Urinary bladder (tissue), 4 donors: ENCODE measurements around the gene POPDC2. TPM values are rescaled to one million over a fixed set of nuclear protein-coding genes. Genes with fewer than 3 reads are reported as not detected.

Experiments
- DNase-seq: peaks from one replicate; pipeline ENCODE4 v3.0.0-alpha.2; 2015; ENCODE audit errors: extremely low spot score
- H3K27ac ChIP-seq: one replicate; pipeline ENCODE4 v1.5.1; 2013; ENCODE audit warnings: low read depth, mild to moderate bottlenecking, moderate library complexity
- H3K36me3 ChIP-seq: one replicate; pipeline ENCODE4 v1.6.1; 2013; ENCODE audit warnings: mild to moderate bottlenecking, moderate library complexity; ENCODE audit not compliant: insufficient read depth
- H3K4me1 ChIP-seq: one replicate; pipeline ENCODE4 v1.6.1; 2013; ENCODE audit warnings: mild to moderate bottlenecking, moderate library complexity; ENCODE audit not compliant: insufficient read depth
- H3K4me3 ChIP-seq: one replicate; pipeline ENCODE4 v1.5.1; 2013; ENCODE audit warnings: low read depth, low read length
- WGBS: extraction: QIAGEN DNeasy Blood & Tissue Kit; methylation state at CpG from one replicate; pipeline ENCODE4 v1.1.7; 2013; 5-methylcytosine and 5-hydroxymethylcytosine counted together
- polyA plus RNA-seq: library from polyadenylated mRNA; stranded (reverse); fragments of 200-250 nt; gene quantifications from one replicate; pipeline ENCODE4 v1.2.3, GENCODE V29; 2013
- total RNA-seq: library from RNA; depleted of rRNA; stranded (reverse); fragments of >200 nt; gene quantifications from one replicate; pipeline ENCODE4 v1.2.3, GENCODE V29; 2014
- donor health status: healthy with polysubstance abuse.
- donor health status: healthy.

The POPDC2 gene, protein sequence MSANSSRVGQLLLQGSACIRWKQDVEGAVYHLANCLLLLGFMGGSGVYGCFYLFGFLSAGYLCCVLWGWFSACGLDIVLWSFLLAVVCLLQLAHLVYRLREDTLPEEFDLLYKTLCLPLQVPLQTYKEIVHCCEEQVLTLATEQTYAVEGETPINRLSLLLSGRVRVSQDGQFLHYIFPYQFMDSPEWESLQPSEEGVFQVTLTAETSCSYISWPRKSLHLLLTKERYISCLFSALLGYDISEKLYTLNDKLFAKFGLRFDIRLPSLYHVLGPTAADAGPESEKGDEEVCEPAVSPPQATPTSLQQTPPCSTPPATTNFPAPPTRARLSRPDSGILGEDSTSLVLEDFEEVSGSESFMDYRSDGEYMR
- total RNA-seq (11.5 TPM), polyA plus RNA-seq (65.7 TPM)

DNA sequence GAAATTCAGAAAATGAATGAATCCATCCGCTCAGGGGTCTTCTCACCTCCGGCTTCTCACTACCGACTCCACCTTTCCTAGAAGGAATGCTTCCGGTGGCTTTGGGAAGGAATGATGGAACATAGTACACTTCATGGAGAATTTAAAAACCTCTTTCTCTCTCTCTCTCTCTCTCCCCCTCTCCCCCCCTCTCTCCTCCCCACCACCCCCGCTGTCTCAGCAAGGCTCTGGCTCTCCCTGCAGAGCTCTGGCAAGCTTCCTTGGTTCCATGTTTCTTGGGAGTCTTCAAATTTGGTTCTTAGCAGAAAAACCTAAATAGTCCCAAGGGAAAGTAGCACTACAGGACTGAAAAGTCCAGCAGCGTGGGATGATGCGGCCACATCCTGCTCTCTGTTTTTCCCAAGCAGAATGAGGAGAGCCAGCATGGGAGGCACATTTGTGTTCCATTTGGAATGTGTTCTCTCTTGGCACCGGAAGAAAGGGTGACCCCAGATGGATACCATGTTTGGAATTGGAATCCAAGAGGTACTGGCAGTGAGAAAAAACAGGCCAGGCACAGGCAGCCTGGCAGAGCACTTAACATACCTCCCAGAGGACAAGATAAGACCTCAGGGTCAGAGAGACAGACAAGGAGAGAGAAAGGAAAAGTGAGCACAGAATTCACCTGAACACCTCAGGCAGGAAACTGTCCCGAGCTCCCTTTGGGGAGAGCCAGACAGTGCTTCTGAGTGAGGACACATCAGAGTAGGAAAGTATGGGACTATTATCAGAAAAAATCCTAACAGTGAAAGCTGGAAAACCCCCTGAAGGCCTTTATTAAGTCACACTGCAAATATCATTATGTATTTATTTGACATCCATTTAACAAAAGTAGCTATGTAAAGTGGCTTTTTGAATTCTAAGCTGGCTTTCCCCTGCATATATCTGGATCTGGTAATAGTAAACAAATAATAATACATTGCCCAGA lies at the start of gene POPDC2:
Gene POPDC2, minus strand, starts transcription at position 116 of the 967 bp plus-strand sequence. CDS start 166 bp downstream, outside the sequence.
- Histone ChIP-seq H3K4me3 (no peak within 1 kb of the TSS), H3K4me1 (peaks cover 4% of the 10 kb centered on the region), H3K27ac (no peak within 1 kb of the TSS), H3K36me3 (no peaks in the 10 kb centered on the region)
- no peak for DNase-seq
- 44% methylated on average over 9 of the region's 9 CpGs for WGBS

DNA sequence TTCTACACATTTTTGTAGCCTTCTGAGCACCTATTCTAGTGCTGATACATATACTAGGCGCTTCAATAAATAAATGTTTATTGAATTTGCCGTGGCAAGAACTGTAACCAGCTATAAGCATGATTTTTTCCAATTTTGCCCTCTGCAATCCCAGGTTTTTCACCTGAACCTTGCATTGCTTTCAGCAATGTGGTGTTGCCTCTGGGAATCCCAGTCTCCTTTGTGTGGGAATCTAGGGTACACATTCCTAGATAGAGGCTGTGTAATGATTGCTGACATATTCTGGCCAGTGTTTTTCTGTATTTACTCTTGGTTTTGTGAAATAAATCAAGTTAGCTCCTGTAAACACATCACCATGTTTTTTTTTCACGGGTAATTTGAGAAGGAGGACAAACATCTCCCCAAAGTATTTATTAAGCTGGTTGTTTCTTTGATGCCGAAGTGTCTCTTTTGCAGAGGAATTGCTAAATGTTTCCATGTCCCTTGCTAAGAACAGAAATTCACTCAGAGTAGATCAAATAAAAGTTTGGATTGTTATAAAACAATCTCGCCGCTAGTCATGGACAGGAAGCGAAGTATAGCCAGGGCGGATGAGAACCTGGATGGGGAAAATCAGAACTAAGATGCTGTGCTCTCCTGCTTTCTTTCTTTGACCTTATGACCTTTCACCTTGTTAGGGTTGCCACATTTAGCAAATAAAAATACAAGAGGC lies 43.6 kb upstream of the POPDC2 start:
- Histone ChIP-seq H3K4me1 (no peaks in the 10 kb centered on the region), H3K27ac (no peak overlapping the region), H3K4me3 (no peak overlapping the region)

DNA sequence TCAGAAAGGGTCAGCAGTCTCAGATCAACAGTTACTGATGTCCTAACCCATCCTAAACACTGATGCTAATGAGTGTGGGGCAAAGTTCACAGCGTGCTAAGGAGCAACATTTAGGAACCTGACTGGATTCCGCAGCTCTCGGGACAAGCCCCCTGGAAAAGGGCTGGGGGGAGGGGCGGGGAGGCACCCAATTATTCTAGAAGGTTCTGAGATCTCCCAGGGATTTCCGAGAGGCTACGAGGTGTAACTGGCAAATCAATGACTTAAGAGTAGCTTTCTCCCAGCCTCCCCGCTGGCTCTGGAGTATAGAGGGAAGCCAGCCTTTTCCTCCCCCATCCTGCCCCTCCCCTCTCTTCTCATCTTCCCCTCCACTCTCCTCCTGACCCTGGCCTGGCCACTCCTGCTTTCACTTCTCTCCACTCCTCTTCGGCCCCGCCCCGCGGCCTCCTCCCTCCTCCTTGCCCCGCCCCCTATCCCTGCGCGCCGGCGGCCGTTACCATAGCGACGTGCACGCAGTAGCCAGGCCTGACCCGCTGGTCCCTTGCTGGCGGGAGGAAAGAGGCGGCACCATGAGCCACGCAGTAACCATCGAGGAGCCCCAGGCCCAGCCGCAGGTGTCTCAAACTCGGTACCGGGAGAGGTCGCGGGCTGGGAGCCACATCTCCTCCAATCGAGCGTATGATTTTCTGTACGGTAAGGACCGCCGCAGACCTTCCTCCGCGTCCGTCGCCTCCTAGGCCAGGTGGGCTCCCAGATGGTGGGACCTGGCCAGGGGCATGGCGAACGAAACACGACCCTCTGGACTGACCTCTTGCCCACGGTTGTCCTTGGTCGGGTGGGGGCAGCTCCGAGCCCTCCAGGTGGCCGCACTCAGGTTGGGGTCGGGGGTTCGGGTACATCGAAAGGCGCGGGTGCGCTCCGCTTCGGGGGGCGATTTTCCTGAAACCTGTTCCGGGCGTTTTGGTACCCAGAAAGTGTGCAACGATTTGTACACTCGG lies 42.4 kb upstream of the POPDC2 start, which contains the start of gene CFAP91:
Gene CFAP91, plus strand, starts transcription at position 493 of the 998 bp plus-strand sequence. Its CDS starts 77 bp downstream, at position 570.
- no peak within 1 kb of the TSS for H3K27ac ChIP-seq
- WGBS, result 5% methylated on average over 59 of the region's 59 CpGs

More for the DNA sequence above, 43.6 kb upstream of the POPDC2 start:
- no peak for DNase-seq
- no peaks in the 10 kb centered on the region for H3K36me3 ChIP-seq
- WGBS, result 57% methylated on average over 8 of the region's 8 CpGs

DNA sequence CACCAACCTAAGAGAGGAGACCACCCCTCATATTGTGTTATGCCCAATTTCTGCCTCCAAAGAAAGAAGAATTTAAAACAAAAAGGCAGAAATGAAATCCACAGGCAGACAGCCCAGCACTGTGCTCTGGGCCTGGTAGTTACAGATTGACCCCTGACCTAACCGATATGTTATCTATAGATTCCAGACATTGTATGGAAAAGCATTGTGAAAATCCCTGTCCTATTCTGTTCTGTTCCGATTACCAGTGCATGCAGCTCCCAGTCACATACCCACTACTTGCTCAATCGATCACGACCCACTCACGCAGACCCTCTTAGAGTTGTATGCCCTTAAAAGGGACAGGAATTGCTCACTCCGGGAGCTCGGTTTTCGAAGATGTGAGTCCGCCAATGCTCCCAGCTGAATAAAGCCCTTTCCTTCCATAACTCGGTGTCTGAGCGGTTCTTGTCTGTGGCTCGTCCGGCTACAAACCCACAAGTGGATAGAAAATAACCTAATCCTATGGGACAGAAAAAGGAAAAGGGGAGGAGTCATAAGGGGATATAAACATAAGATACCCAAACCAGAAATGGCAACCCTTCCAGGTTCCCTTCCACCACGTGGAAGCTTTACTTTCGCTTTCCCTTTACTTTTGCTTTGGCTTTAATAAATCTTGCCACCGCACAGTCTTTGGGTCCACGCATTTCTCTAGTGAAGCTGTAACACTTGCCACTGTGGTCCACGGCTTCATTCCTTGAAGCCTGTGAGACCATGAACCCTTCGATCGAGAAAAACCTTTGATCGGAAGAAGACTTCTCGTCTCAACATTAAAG lies 40.7 kb upstream of the POPDC2 start:
- H3K27ac ChIP-seq, result no peak overlapping the region
- WGBS, result 90% methylated on average over 22 of the region's 22 CpGs
- no peaks in the 10 kb centered on the region for H3K36me3 ChIP-seq
- no peak for DNase-seq
- H3K4me3 ChIP-seq, result no peak overlapping the region
- H3K4me1 ChIP-seq, result no peaks in the 10 kb centered on the region

More for the DNA sequence above, 42.4 kb upstream of the POPDC2 start, which contains the start of gene CFAP91:
- H3K4me3 ChIP-seq, result peak within 1 kb of the TSS; percentile 57
- H3K36me3 ChIP-seq, result no peaks in the 10 kb centered on the region
- no peaks in the 10 kb centered on the region for H3K4me1 ChIP-seq
- peak; percentile 77 for DNase-seq

DNA sequence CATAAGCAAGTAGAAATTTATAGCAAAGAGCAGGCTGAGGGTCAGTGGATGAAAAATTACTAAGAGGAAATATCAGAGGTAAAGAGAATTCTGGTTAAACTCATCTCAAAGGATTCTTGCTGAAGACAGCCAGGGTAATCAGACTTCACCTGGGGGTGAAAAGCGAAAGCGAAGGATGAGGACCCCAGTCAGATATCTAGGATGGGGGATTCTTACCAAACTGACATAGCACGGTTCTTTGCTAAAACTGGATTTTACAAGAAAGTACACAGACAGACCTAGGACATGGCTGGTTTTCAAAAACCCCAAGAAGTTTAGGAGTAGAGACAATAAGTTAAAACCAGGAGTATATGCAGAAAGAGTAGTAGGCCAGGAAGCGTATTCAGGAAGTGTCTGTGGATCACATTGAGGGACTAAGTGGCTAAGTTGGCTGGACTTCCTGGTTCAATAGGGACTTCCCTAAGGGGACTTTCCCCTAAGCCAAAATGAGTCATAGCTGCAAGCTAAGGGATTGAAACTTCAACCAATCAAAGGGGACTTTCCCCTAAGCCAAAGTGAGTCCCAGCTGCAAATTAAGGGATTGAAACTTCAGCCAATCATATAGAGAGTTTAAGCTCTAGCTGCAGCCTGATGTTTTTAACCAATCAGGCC lies 40.0 kb upstream of the POPDC2 start:
- no peaks in the 10 kb centered on the region for H3K36me3 ChIP-seq
- 85% methylated on average over 4 of the region's 4 CpGs for WGBS
- H3K4me1 ChIP-seq, result no peaks in the 10 kb centered on the region
- no peak for DNase-seq
- H3K4me3 ChIP-seq, result no peak overlapping the region
- H3K27ac ChIP-seq, result no peak overlapping the region

DNA sequence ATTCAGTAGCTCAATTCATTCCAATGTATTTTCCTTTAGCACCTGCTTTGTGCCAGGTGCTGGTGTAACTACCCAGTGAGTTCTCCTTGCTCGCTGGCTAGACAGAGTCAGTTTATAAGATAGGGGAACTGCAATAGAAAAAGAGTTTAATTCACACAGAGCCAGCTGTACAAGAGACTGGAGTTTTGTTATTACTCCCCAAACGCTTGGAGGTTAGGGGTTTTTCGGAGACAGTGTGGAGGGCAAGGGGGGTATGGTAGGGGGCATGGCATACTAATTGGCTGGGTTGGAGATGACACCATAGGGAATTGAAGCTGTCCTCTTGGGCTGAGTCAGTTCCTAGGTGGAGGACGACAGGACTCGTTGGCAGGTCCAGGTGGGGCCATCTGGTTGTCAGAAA lies 37.0 kb upstream of the POPDC2 start:
- DNase-seq, result no peak
- H3K4me1 ChIP-seq, result no peaks in the 10 kb centered on the region
- WGBS, result 76% methylated on average over 5 of the region's 5 CpGs
- no peak overlapping the region for H3K27ac ChIP-seq
- H3K4me3 ChIP-seq, result no peak overlapping the region
- no peaks in the 10 kb centered on the region for H3K36me3 ChIP-seq

DNA sequence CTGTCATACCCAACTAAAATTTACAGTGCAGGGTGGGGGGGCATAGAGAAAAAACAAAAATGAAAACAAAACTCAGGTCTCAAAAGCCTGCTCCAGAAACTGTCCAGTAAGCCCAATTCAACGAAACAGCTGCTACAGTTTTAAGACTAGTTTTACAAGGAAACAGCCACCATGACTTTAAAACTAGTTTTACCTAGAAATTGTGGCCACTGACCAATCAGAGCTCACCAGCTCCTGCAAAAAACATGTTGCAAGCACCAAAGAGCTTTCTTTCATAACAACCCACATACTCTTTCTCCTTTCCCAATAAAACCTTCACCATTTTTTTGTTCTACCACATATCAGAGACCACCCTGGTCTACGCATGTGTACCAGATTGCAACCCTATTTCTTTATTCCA lies 35.1 kb upstream of the POPDC2 start:
- H3K4me1 ChIP-seq, result no peaks in the 10 kb centered on the region

DNA sequence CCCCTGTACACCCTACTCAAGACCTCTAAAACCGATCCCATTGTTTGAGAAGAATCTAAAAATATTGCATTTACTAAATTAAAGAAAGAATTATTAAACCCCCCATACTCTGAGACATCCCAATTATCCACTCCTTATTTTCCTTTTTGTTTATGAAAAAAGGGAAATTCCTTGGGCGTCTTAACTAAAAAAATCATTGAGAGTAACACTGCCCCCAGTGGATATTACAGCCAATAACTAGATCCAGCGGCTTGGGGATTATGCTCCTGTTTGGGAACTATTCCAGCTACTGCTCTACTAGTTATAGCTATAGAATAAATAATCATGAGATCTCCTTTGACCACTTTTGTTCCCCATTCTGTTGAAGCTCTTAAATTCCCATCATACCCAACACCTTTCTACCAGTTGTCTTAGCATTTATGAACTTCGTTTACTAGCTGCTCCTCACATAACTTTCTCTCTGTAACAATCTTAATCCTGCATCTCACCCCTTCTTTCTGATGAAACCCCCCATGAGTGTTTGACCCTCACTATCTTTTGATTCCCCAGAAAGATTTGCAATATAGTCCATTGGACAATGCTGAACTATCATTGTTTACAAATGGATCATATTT lies 29.8 kb upstream of the POPDC2 start:
- Histone ChIP-seq H3K4me3 (no peak overlapping the region), H3K36me3 (no peaks in the 10 kb centered on the region), H3K27ac (no peak overlapping the region), H3K4me1 (no peaks in the 10 kb centered on the region)
- 50% methylated on average over 4 of the region's 4 CpGs for WGBS
- DNase-seq, result no peak

More for the DNA sequence above, 35.1 kb upstream of the POPDC2 start:
- Histone ChIP-seq H3K4me3 (no peak overlapping the region), H3K27ac (no peak overlapping the region), H3K36me3 (no peaks in the 10 kb centered on the region)
- no peak for DNase-seq
- 84% methylated on average over 2 of the region's 2 CpGs for WGBS

DNA sequence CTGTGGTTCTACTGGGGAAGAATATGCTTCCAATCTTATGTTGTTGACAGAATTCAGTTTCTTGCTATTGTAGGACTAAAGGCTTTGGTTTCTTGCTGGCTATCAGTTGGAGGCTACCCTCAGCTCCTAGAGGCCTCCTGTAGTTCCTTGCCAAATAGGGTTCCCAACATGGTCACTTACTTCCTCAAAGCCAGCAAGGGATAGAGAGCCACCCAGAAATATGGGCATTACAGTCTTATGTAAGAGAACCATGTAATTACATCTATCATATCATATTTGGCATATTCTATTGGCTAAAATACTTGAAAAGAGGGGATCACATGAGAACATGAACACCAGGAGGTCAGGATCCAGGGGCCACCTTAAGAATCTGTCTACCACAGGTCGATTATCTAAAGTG lies 23.0 kb upstream of the POPDC2 start:
- 44% methylated on average over 1 of the region's 1 CpG for WGBS
- DNase-seq, result no peak
- no peak overlapping the region for H3K4me3 ChIP-seq

DNA sequence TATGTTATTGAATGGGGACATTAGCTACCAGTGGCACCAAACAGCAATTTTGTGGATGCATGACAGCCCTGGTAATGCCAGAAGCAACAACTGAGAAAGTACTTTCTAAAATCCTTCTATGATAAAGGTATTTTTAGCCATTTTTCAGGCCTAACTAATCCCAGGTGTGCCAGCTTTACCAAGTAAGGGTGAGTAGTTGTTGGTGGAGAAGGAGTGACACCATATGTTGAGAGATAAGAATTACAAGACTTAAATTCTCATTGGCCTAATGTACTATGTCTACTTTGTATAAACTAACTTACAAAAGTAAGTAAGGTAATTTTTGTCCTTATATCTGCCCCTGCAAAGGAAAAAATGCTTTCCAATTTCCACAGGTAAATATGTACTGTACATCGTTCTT lies 20.9 kb upstream of the POPDC2 start:
- H3K4me1 ChIP-seq, result no peaks in the 10 kb centered on the region
- 54% methylated on average over 1 of the region's 1 CpG for WGBS
- no peaks in the 10 kb centered on the region for H3K36me3 ChIP-seq
- DNase-seq, result no peak
- no peak overlapping the region for H3K4me3 ChIP-seq
- no peak overlapping the region for H3K27ac ChIP-seq

More for the DNA sequence above, 23.0 kb upstream of the POPDC2 start:
- Histone ChIP-seq H3K27ac (no peak overlapping the region), H3K36me3 (no peaks in the 10 kb centered on the region), H3K4me1 (no peaks in the 10 kb centered on the region)

DNA sequence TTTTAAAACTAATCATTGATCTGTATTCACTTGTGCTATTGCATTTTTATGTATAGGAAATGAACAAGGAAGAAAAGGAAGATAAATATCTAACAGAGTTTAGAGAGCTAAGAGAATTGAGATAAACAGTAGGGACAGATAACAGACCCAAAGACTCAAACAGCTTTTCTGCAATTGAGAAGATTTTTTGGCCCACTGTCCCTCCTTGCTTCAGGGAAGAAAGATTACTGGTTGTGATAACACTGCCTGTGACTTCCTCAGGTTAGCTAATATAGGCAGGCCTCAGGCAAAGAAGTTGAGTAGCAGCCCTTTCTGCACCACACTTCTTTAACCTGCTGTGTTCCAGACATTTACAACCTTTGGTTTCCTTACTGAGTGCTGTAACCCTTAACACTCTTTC lies 19.5 kb upstream of the POPDC2 start:
- no peak overlapping the region for H3K4me3 ChIP-seq
- no peaks in the 10 kb centered on the region for H3K36me3 ChIP-seq
- no peak overlapping the region for H3K27ac ChIP-seq
- no peak for DNase-seq
- no peaks in the 10 kb centered on the region for H3K4me1 ChIP-seq
